ENCODE data around the gene ELF5.

The ELF5 gene

DNA sequence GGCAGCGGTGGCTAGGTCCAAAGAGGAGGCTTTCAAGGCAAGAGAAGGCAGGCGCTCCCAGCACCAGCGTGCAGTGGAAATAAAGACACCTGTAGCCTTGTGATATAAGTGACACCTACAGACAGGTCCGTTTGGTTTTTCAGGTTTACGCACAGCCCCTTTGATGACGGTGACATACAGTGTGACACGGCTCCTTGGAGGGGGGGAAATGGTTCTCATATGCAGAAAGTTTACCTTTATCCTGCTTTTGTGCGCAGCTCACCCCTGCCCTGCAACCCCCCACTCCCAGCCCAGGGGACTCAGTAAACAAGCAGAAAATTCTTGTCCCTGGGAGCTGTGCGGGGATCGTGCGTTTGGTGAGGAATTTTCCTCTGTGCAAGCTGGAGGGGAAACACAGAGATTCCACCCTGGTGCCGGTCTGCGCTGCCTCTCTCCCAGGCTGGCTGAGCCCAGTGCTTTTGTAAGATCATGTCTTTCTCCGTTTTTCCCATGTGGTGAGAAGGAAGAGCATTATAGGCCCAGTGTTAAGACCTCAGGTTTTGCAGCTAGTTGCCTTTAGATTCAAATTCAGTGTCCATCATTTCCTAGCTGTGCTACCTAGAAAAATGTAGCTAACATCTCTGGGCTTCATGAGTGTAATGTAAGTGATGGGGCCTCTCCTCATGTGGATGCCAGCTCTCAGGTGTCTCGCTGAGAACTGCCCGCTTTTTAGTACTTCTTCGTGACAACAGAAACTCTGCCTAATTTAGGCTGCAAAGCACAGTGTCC lies at the start of gene ELF5:
Gene ELF5, minus strand, starts transcription at position 113 of the 768 bp plus-strand sequence. CDS start 8,045 bp downstream, outside the sequence.
- DNase-seq = no peak

DNA sequence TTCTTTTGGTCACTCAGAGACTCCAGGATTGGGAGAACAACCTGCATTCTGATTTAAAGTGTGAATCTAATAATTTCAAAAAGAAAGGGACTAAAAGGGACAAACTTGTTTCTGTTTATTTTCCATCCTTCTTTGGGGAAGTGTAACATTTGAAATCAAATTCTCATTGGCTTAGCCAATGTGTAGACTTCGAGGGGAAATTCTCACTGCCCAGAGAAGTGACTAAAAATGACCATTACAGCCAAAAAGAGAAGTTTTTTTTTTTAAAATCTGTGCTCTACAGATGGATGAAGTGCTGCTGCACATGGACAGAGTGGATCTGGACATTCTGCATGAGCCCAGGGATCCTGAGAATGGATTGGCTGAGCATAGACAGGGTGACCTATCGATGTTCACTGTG lies 49.4 kb upstream of the ELF5 start:
- DNase-seq = no peak

GRCh38 chr11:34560511-34560910 lies 46.9 kb upstream of the ELF5 start:
- DNase-seq = no peak

- no peak for DNase-seq
Measured at GRCh38 chr11:34558673-34559072, 45.1 kb upstream of the ELF5 start.

DNA sequence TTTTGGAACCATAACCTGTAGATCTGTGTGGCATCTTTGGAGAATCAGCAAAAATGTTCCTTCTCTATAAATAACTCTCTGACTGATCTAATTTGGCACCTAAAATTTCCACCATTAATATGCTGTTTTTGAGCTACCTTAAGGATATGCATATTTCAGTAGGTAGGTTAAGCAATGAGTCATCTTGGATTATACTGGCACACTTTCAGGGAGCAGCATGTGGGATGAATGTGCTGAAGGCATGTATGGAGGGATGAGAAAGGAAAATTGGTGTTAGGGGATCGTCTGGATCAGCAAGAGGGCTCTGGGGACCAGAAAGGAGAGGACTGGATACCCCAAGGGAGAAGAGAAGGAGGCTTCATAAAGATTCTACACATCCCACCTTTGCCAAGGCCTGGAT lies 44.6 kb upstream of the ELF5 start:
- DNase-seq = no peak

GRCh38 chr11:34552270-34552669 lies 38.7 kb upstream of the ELF5 start:
- no peak for DNase-seq

DNA sequence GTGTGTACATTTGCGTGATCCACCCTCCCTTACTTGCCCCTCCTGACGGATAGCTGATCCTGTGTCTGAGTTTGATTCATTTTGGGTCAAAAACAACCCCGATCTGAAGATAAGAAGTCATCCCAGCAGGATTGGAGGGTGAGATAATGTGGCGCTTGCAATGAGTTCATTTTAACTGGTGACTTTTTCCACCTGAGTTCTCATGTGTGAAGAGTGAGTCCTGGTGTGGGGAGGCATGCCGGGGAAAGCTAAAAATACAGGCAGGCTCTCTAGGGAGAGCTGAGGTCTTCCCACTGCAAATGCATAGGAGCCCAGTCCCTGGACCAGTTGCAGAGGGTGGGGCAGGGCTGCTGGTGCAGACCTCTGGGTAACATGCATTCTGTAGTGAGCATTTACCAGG lies 35.7 kb upstream of the ELF5 start:
- no peak for DNase-seq

DNA sequence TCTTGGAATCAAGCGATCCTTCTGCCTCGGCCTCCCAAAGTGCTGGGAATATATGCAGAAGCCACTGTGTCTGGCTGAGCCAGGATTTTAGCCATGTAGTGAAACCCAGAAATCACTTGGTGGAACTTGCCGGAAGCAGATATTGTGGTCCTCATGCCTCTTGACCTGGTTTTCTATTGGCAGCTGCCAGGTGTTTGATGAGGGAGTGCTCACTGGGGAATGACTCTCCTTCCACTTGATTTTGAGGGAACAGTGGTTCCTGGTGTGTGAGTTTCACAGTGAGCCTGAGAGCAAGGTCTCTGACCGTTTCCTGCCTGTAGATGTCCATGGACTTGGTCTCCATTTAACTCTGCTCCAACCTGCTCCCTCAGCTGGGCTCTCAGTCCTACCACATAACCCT lies 34.7 kb upstream of the ELF5 start:
- no peak for DNase-seq

- no peak for DNase-seq
Measured at GRCh38 chr11:34546511-34547209, 33.1 kb upstream of the ELF5 start.

DNA sequence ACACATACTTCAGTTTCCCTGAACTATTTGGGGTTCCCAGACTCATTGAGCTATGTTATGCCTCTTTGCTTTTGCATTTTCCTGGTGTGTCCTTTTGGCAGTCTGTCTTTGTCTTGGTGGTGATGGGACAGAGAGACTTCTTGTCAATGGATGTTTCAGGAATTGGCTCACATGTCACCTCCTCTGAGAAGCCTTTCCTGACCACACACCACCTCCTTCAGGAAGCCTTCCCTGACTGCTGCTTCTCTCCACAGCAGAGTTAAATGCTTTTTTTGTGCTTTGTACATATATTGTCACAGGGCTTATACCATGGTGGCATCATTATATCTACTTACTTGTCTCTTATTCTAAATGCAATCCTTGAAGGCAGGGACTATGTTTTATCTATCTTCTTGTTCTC lies 28.5 kb upstream of the ELF5 start:
- DNase-seq = no peak

- no peak for DNase-seq
Measured at GRCh38 chr11:34540870-34541269, 27.3 kb upstream of the ELF5 start.

DNA sequence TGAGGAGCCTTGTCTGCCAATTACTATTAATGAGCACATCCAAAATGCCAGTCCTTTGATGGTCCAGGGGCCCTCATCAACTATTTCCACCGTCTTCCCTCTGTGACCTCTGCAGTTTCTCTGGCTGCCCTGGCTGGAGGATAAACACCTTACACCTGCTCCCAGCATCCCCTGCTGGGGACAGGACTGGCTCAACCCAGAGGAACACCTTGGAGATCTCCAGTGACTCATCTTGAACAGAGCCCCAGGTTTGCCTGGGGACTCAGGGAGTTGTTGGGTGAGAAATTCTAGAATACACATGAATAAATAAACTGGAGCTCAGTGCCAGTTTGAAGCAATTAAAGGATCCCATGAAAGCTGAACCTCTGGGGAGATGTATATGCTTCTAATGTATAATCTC lies 24.0 kb upstream of the ELF5 start:
- DNase-seq = no peak

GRCh38 chr11:34536056-34536455 lies 22.5 kb upstream of the ELF5 start:
- DNase-seq = no peak

DNA sequence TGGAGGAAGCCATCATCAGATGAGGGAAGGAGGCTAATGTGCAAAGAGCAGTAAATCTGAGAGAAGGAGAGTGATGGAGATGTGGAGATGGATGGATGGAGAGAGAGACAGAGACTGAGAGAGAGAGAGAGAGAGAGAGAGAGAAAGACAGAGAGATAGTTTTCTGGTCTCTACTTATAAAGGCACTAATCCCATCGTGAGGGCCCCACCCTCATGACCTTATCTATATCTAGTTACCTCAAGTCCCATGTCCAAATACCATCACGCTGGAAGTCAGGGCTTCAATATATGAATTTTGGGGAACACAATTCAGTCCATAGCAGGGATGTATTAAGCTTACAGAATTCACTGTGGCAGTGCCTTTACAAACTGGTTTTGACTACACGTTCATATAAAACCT lies 21.2 kb upstream of the ELF5 start:
- no peak for DNase-seq

DNA sequence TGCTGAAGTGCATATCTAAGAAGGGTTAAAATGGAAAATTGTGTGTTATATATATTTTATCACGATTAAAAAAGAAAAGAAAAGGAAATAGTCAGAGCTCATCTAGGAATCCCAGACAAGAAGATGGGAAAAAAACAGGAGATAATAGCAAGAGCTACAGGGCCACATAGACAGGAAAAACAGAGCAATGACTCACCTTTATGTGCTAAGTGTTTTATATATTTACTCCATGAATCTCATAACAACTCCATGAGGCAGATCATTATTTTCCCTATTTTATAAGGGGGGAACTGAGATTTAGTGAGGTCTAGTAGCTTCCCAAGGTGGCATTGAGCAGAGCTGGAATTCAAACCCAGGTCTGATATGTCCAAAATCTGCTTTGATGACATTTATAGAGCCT lies 18.1 kb upstream of the ELF5 start:
- DNase-seq = no peak

DNA sequence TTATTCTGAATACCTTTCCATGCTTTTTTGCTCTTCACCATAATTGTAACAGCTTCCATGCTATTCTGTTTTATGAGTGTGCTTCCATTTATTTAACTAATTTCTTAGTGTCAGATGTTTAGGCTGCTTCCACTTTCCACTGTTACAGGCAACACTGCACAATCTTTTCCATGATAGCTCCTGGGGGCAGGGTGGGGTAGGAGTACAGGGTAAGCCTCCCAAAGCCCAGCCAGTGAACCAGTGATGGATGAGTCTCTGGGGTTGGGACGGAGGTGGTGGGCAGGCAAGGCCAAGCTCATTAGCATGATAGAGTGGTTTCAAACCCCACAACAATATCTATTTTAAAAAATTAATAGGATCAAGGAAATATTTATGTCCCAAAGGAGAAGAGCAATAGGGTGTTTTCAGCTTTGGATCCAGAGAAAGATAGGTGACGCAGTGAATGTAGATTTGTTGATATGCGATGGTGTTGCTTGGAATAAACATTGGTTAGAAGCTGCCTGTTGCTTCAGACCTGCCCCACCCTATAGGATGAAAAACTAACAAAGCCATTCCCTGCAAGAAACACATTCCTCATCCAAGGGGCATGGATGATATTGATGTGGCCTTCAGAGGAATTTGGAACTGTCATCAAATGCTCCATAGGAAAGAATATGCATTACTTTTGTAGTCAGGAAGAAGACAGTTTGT lies 17.1 kb upstream of the ELF5 start:
- DNase-seq = no peak

- no peak for DNase-seq
Measured at GRCh38 chr11:34529643-34530042, 16.0 kb upstream of the ELF5 start.

DNA sequence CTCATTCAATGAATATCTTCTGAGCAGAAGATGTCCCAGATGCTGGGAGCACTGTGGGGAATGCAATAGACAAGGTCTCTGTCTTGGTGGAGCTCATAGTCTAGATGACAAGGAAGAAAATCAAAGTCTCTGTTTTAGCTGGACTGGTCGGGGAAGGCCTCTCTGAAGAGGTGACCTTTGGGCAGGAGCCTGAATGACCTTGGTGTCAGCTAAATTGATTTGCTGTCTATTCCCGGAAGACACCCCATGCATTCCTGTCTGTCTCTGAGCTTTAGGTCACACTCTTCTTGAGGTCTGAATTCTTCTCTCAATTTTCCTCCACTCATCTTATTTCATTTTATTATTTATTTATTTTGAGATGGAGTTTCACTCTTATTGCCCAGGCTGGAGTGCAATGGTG lies 14.5 kb upstream of the ELF5 start:
- no peak for DNase-seq

DNA sequence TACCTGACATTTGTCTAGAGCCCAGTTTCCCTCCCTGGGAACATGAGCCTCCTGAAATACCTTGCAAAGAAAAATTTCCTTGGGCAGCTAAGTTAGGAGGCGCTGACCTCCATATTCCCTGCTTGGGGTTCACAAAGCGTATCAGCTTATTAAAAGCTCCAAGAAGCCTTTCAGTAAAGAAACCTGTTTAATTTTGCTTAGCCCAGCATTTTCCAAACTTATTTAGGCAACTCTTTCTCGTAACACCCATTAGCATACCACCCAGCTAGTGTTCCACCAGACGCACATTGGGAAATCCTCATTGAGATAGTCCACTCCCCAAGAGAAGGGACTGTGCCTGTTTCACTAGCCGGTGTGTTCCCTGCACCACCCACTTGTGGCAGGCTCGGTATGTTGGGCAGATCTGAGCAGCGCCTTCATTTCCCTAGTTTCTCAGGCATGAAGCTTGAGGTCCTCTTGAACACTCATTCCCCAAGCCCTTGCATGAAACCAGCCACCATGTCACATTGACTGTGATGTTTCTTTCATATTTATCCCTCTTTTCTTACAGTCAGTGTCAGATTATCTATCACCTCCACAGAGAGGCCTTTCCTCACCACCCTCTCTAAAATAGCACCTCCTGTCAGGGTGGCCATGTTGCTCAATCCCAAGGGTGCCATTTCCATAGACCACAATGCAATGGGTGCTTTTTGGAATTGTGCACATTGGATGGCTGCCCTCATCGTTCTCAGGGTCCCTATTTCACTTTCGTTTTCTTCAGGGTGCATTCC lies 12.5 kb upstream of the ELF5 start:
- DNase-seq = no peak

- no peak for DNase-seq
Measured at GRCh38 chr11:34525098-34525497, 11.5 kb upstream of the ELF5 start.

- DNase-seq = no peak
Measured at GRCh38 chr11:34524696-34525095, 11.1 kb upstream of the ELF5 start.

DNA sequence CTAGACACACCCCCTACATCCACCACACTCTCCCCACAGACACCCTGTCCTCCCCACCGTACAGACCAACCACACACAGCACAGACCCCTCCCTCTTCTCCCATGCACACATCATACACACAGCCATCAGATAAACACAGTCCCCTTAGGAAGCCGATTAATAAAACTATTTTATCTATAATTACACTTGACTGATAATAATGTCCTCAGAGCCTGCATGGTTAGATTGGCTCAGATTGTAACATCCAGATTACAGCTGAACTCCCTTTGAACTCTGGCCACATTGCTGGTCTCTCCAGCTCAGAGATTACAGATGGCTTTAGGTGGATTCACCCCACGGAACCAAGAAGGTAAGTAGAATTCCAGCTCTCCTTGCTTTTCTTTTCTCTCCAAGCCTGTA lies 9.5 kb upstream of the ELF5 start:
- DNase-seq = no peak

GRCh38 chr11:34522188-34522587 lies 8.6 kb upstream of the ELF5 start:
- DNase-seq = no peak
